ENCODE measurements around the gene TELO2.

TELO2 gene

GRCh38 chr16:1498899-1499676 lies 5.9 kb downstream of the TELO2 start:
- no peak for DNase-seq (ENCODE audit: low read depth)

GRCh38 chr16:1499756-1500464 lies 6.8 kb downstream of the TELO2 start:
- no peak for DNase-seq (ENCODE audit: low read depth)

- no peak for DNase-seq (ENCODE audit: low read depth)
These were observed 7.4 kb downstream of the TELO2 start for GRCh38 chr16:1500465-1501150.

- DNase-seq (ENCODE audit: low read depth), result no peak
These were observed 8.5 kb downstream of the TELO2 start for GRCh38 chr16:1501630-1502029.

GRCh38 chr16:1502092-1503004 lies 9.2 kb downstream of the TELO2 start:
- DNase-seq (ENCODE audit: low read depth), result no peak

GRCh38 chr16:1503110-1503955 lies 10.2 kb downstream of the TELO2 start:
- no peak for DNase-seq (ENCODE audit: low read depth)

- no peak for DNase-seq (ENCODE audit: low read depth)
These were observed 12.1 kb downstream of the TELO2 start for GRCh38 chr16:1505073-1505844.

GRCh38 chr16:1505912-1506311 lies 12.8 kb downstream of the TELO2 start:
- DNase-seq (ENCODE audit: low read depth), result no peak

- DNase-seq (ENCODE audit: low read depth), result no peak
These were observed 13.5 kb downstream of the TELO2 start for GRCh38 chr16:1506494-1507213.

- no peak for DNase-seq (ENCODE audit: low read depth)
These were observed 15.5 kb downstream of the TELO2 start for GRCh38 chr16:1508494-1509187.

- DNase-seq (ENCODE audit: low read depth), result no peak
These were observed 16.4 kb downstream of the TELO2 start for GRCh38 chr16:1509307-1510221.

- DNase-seq (ENCODE audit: low read depth), result no peak
These were observed 17.1 kb downstream of the TELO2 start for GRCh38 chr16:1510272-1510671.

- DNase-seq (ENCODE audit: low read depth), result no peak
These were observed 17.8 kb downstream of the TELO2 start for GRCh38 chr16:1510941-1511351.

GRCh38 chr16:1511662-1512569 lies 18.8 kb downstream of the TELO2 start:
- no peak for DNase-seq (ENCODE audit: low read depth)

GRCh38 chr16:1512774-1513173 lies 19.6 kb downstream of the TELO2 start:
- DNase-seq (ENCODE audit: low read depth), result no peak

- no peak for DNase-seq (ENCODE audit: low read depth)
These were observed 21.3 kb downstream of the TELO2 start for GRCh38 chr16:1514507-1514906.

Measured in activated T-cell treated with anti-CD3 and anti-CD28 coated beads for 24 hours (primary cell).